HG03354 (cell line): ENCODE data around the gene RAB40C.
A peak's percentile ranks its signal among the peaks of the same experiment; 100 is the strongest.

Source experiments
- ATAC-seq: cut with Tn5 transposase; IDR thresholded peaks from one replicate; pipeline ENCODE4 v1.9.1; 2021; ENCODE audit warnings: mild to moderate bottlenecking; ENCODE audit not compliant: unreplicated experiment, poor library complexity, severe bottlenecking

Gene RAB40C

GRCh38 chr16:558298-559020 lies 31.4 kb upstream of the RAB40C start:
- no peak for ATAC-seq

- no peak for ATAC-seq
These were observed 30.9 kb upstream of the RAB40C start for GRCh38 chr16:559021-559380.

GRCh38 chr16:559411-560203 lies 30.3 kb upstream of the RAB40C start:
- ATAC-seq: no peak

- no peak for ATAC-seq
These were observed 29.6 kb upstream of the RAB40C start, which contains the start of gene PRR35 for GRCh38 chr16:560204-560700. Gene PRR35, plus strand, starts transcription at chr16:560394. Its CDS starts 2,901 bp downstream, at chr16:563295.

- no peak for ATAC-seq
These were observed 29.0 kb upstream of the RAB40C start for GRCh38 chr16:560701-561412.

- no peak for ATAC-seq
These were observed 28.5 kb upstream of the RAB40C start for GRCh38 chr16:561413-561794.

- no peak for ATAC-seq
These were observed 27.6 kb upstream of the RAB40C start for GRCh38 chr16:561957-562938.

GRCh38 chr16:563072-563644 lies 26.7 kb upstream of the RAB40C start:
- no peak for ATAC-seq

- ATAC-seq: no peak
These were observed 25.0 kb upstream of the RAB40C start for GRCh38 chr16:564690-565418.

- ATAC-seq: no peak
These were observed 24.2 kb upstream of the RAB40C start for GRCh38 chr16:565419-566330.

- peak; percentile 63 for ATAC-seq
These were observed 23.1 kb upstream of the RAB40C start, which contains the start of gene NHLRC4 for GRCh38 chr16:566475-567372. Gene NHLRC4, plus strand, starts transcription at chr16:567005. Its CDS starts 1,043 bp downstream, at chr16:568048.

- no peak for ATAC-seq
These were observed 22.3 kb upstream of the RAB40C start for GRCh38 chr16:567373-568256.

GRCh38 chr16:568401-569258 lies 21.2 kb upstream of the RAB40C start:
- ATAC-seq: no peak

GRCh38 chr16:569445-570254 lies 20.2 kb upstream of the RAB40C start, which contains the start of gene PIGQ:
Gene PIGQ, plus strand, starts transcription at chr16:569968. Its CDS starts 4,107 bp downstream, at chr16:574075.
- peak; percentile 57 for ATAC-seq
